ENCODE results near the gene NCR2. TPM values are rescaled to one million over a fixed set of nuclear protein-coding genes. Genes with fewer than 3 reads are reported as not detected.
A peak's percentile ranks its signal among the peaks of the same experiment; 100 is the strongest.

The NCR2 gene
- total and polyA plus RNA-seq, 10 donors: not detected

DNA sequence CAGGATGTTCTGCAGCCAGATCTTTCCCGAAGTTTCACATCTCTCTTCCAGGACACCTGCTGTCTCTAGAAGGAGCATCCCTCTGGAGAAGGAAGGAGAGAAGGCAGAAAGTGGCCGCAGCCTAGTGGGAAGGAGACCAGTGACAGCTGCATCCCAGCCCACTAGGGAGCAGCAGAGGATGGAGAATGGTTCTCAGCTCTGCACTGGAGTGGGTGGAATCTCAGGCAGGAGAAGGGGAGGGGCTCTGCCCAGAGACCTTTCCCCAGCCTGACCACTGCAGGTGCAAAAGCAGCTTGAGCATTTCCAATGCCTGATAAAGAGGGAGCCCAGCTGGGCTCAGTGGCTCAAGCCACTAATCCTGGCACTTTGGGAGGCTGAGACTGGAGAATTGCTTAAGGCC, 32.3 kb downstream of the NCR2 start:
- DNase-seq: no peak
- WGBS, 5 donors: 6 to 15% (median 7%) methylated on average over 2 of the region's 2 CpGs
- Histone ChIP-seq H3K27ac (no peak overlapping the region), H3K36me3 (no peaks in the 10 kb centered on the region), H3K9me3 (peaks cover 0 to 1% (median 0%) of the 10 kb centered on the region in 8 donors), H3K4me3 (no peak overlapping the region), H3K4me1 (peaks cover 9 to 28% (median 22%) of the 10 kb centered on the region in 6 donors), H3K27me3 (replicated peaks in 1 of 7) (peaks cover 2 to 92% (median 44%) of the 10 kb centered on the region in 7 donors)
- TF ChIP-seq POLR2AphosphoS5 (IDR thresholded peaks at IDR 0.05) (no peak), POLR2A (IDR thresholded peaks at IDR 0.05) (no peak)
- TF ChIP-seq, protein P1, sequence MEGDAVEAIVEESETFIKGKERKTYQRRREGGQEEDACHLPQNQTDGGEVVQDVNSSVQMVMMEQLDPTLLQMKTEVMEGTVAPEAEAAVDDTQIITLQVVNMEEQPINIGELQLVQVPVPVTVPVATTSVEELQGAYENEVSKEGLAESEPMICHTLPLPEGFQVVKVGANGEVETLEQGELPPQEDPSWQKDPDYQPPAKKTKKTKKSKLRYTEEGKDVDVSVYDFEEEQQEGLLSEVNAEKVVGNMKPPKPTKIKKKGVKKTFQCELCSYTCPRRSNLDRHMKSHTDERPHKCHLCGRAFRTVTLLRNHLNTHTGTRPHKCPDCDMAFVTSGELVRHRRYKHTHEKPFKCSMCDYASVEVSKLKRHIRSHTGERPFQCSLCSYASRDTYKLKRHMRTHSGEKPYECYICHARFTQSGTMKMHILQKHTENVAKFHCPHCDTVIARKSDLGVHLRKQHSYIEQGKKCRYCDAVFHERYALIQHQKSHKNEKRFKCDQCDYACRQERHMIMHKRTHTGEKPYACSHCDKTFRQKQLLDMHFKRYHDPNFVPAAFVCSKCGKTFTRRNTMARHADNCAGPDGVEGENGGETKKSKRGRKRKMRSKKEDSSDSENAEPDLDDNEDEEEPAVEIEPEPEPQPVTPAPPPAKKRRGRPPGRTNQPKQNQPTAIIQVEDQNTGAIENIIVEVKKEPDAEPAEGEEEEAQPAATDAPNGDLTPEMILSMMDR (IDR thresholded peaks at IDR 0.05 in 8 of 11, conservative IDR thresholded peaks at IDR 0.05 in 3 of 11): peak in 4 of 11 experiments; percentile 11 to 17 (median 16)
- intact Hi-C loops (cut with DNase I; ENCODE audit: low total_unique reads): loop anchor here (5.0 kb wide), 1 partner anchor 315 kb away; no protein-coding TSS in a partner anchor

DNA sequence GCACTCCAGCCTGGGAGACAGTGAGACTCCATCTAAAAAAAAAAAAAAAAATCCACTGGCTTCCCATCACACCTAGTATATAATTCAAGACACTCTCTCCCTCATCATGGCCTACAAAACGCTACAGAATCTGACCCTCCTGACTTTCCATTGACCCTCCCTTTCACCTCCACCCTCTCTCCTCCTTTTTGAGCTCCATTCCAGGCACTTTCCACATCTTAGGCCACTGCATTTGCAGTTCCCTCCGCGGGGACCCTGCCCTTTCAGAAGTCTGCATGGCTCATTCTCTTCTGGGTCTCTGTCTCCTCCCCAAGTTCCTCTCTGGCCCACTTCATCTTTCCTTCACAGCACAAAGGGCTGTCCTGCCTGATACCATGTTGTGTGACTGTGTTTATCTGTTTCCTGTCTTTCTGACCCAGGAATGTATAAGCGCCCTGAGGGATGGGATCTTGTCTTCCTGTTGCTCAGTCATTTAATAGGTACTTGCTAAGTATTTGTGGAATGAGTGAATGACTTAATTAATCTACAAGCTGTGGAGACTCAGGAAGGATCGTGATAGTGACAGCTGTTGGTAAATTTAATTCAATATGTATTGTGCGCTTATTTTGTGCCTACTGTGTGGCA, 35.2 kb downstream of the NCR2 start:
- H3K4me3 ChIP-seq: no peak overlapping the region
- H3K27ac ChIP-seq: no peak overlapping the region
- whole genome bisulfite sequencing, 5 donors: 60 to 68% (median 65%) methylated on average over 6 of the region's 6 CpGs
- intact Hi-C loops (cut with DNase I; ENCODE audit: low total_unique reads): loop anchor here (5.0 kb wide), 1 partner anchor 222 kb away; no protein-coding TSS in a partner anchor
- H3K36me3 ChIP-seq: no peaks in the 10 kb centered on the region
- TF ChIP-seq POLR2A (IDR thresholded peaks at IDR 0.05): no peak
- no peak for TF ChIP-seq POLR2AphosphoS5 (IDR thresholded peaks at IDR 0.05)
- TF ChIP-seq, protein P1 (IDR thresholded peaks at IDR 0.05 in 8 of 11, conservative IDR thresholded peaks at IDR 0.05 in 3 of 11): no peak
- peaks cover 16 to 99% (median 73%) of the 10 kb centered on the region in 7 donors for H3K27me3 ChIP-seq (replicated peaks in 1 of 7)
- no peaks in the 10 kb centered on the region for H3K9me3 ChIP-seq
- H3K4me1 ChIP-seq: peaks cover 25 to 57% (median 49%) of the 10 kb centered on the region in 6 donors
- DNase-seq: no peak

DNA sequence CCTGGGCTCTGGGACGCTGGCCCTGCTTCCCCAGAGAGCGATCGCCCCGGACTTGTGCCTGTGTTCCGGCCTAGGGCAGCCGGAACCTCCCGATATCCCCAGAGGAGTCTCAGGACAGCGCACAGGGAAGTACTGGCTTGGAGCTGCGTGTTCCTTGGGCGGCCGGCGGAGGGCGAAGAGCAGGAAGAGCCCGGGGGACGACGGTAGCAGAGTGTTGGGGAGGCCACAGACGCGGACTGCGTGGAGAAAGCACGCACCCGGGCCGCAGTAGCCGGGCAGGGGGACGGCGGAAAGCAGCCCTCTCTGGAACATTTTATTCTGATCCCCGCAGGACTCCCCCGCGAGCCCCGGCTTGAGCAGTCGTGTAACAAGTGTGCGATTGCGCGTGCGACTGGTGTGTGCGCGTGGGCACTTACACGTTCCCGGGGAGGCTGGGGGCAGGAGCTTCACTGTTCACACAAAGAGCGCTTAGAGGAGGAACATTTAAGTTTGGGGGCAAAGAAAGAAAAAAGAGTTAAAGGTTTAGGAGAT, 36.1 kb downstream of the NCR2 start:
- Histone ChIP-seq H3K4me1 (peaks cover 25 to 61% (median 49%) of the 10 kb centered on the region in 6 donors), H3K4me3 (peak overlapping the region; percentile 12 to 65 (median 37)), H3K27me3 (replicated peaks in 1 of 7) (peaks cover 16 to 99% (median 82%) of the 10 kb centered on the region in 7 donors), H3K27ac (no peak overlapping the region), H3K36me3 (no peaks in the 10 kb centered on the region), H3K9me3 (no peaks in the 10 kb centered on the region)
- WGBS, 5 donors: 1 to 5% (median 2%) methylated on average over 29 to 39 of the region's 39 CpGs
- intact Hi-C loops (cut with DNase I; ENCODE audit: low total_unique reads): loop anchor here (5.0 kb wide), 1 partner anchor 221 kb away; no protein-coding TSS in a partner anchor
- TF ChIP-seq POLR2A (IDR thresholded peaks at IDR 0.05): no peak
- TF ChIP-seq, protein P1 (IDR thresholded peaks at IDR 0.05 in 8 of 11, conservative IDR thresholded peaks at IDR 0.05 in 3 of 11): peak in 1 of 11 experiments; percentile 18
- peak; percentile 73 for DNase-seq

Measured in spleen (tissue), 11 donors.